Endodermal cell (in vitro differentiated cells): ENCODE measurements around the gene C9orf78. TPM values are rescaled to one million over a fixed set of nuclear protein-coding genes. Genes with fewer than 3 reads are reported as not detected.

Source experiments
- DNase-seq: peaks from one replicate; pipeline ENCODE4 v3.0.0-alpha.2; 2017
- H3K27ac ChIP-seq: 2 replicates; pipeline ENCODE4 v1.5.1; 2013; ENCODE audit warnings: mild to moderate bottlenecking, low read depth, low read length, moderate library complexity
- H3K27me3 ChIP-seq: 2 replicates; pipeline ENCODE4 v1.6.1; 2013; ENCODE audit warnings: mild to moderate bottlenecking, low read length, moderate library complexity; ENCODE audit not compliant: insufficient read depth, control insufficient read depth, poor library complexity, severe bottlenecking
- H3K36me3 ChIP-seq: 2 replicates; pipeline ENCODE4 v1.7.0; 2013; ENCODE audit warnings: mild to moderate bottlenecking, low read length, moderate library complexity; ENCODE audit not compliant: control insufficient read depth, insufficient read depth
- H3K4me1 ChIP-seq: one replicate; pipeline ENCODE4 v1.7.0; 2013; ENCODE audit warnings: low read length; ENCODE audit not compliant: control insufficient read depth, insufficient read depth
- H3K4me3 ChIP-seq: 2 replicates; pipeline ENCODE4 v1.5.1; 2013; ENCODE audit warnings: mild to moderate bottlenecking, low read length, moderate library complexity
- H3K9ac ChIP-seq: 2 replicates; pipeline ENCODE4 v1.6.1; 2013; ENCODE audit warnings: mild to moderate bottlenecking, low read length, moderate library complexity; ENCODE audit not compliant: poor library complexity, severe bottlenecking; ENCODE audit errors: extremely low read depth
- H3K9me3 ChIP-seq: 2 replicates; pipeline ENCODE4 v1.6.1; 2013; ENCODE audit warnings: mild to moderate bottlenecking, low read length, moderate library complexity; ENCODE audit not compliant: control insufficient read depth
- H3K27ac Mint-ChIP-seq: 2 replicates; pipeline ENCODE4 v1.8.0; 2020; ENCODE audit warnings: mixed read lengths
- H3K27me3 Mint-ChIP-seq: 2 replicates; pipeline ENCODE4 v1.8.0; 2021; ENCODE audit warnings: mild to moderate bottlenecking, mixed read lengths; ENCODE audit not compliant: insufficient read depth
- H3K36me3 Mint-ChIP-seq: 2 replicates; pipeline ENCODE4 v1.8.0; 2020; ENCODE audit warnings: low read depth, mixed read lengths
- H3K4me1 Mint-ChIP-seq: 2 replicates; pipeline ENCODE4 v1.8.0; 2020; ENCODE audit warnings: mixed read lengths
- H3K4me3 Mint-ChIP-seq: 2 replicates; pipeline ENCODE4 v1.8.0; 2020; ENCODE audit warnings: mild to moderate bottlenecking, moderate library complexity, mixed read lengths
- H3K9me3 Mint-ChIP-seq: 2 replicates; pipeline ENCODE4 v1.8.0; 2020; ENCODE audit warnings: mild to moderate bottlenecking, mixed read lengths
- WGBS, 2 experiments: methylation state at CpG; one replicate each; pipeline versions ENCODE4 v1.1.5 to v1.1.7; 2013; ENCODE audit warnings: missing lambda C conversion rate in 2 of 2, mixed read lengths in 1 of 2; ENCODE audit not compliant: insufficient coverage in 1 of 2, insufficient read length in 1 of 2; 5-methylcytosine and 5-hydroxymethylcytosine counted together
- total RNA-seq, 2 donors: library from RNA; stranded (reverse); fragmentation: NEBNext Ultra II Directional in 1 of 2; extraction: Animal tissue kit (Norgen Biotek cat#: 25700) in 1 of 2; gene quantifications; 2 replicates in 1 of 2; 3 replicates in 1 of 2; pipeline ENCODE4 v1.2.1, GENCODE V29; 2021
- TF ChIP-seq, protein P1 (sequence below): fragments of 200-600 bp; sonication (generic); conservative IDR thresholded peaks from 2 replicates; pipeline ENCODE4 v1.5.0; 2021; ENCODE audit warnings: antibody characterized with exemption, mild to moderate bottlenecking

Gene C9orf78
- total RNA-seq, 2 donors from 2014 or later = 29.9 to 34.1 TPM

- H3K4me3 Mint-ChIP-seq = no peak overlapping the region
- Histone ChIP-seq H3K36me3 (peaks cover 63% of the 10 kb centered on the region), H3K4me1 (no peaks in the 10 kb centered on the region), H3K27me3 (no peaks in the 10 kb centered on the region), H3K9ac (no peak overlapping the region), H3K9me3 (no peaks in the 10 kb centered on the region), H3K27ac (no peak overlapping the region), H3K4me3 (no peak overlapping the region)
- no peak overlapping the region for H3K27ac Mint-ChIP-seq
- H3K36me3 Mint-ChIP-seq = peaks cover 75% of the 10 kb centered on the region
- H3K27me3 Mint-ChIP-seq = no peaks in the 10 kb centered on the region
- no peak for DNase-seq
- no peaks in the 10 kb centered on the region for H3K9me3 Mint-ChIP-seq
- TF ChIP-seq, protein P1, sequence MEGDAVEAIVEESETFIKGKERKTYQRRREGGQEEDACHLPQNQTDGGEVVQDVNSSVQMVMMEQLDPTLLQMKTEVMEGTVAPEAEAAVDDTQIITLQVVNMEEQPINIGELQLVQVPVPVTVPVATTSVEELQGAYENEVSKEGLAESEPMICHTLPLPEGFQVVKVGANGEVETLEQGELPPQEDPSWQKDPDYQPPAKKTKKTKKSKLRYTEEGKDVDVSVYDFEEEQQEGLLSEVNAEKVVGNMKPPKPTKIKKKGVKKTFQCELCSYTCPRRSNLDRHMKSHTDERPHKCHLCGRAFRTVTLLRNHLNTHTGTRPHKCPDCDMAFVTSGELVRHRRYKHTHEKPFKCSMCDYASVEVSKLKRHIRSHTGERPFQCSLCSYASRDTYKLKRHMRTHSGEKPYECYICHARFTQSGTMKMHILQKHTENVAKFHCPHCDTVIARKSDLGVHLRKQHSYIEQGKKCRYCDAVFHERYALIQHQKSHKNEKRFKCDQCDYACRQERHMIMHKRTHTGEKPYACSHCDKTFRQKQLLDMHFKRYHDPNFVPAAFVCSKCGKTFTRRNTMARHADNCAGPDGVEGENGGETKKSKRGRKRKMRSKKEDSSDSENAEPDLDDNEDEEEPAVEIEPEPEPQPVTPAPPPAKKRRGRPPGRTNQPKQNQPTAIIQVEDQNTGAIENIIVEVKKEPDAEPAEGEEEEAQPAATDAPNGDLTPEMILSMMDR = no peak
- WGBS, 2 experiments = 92 to 96% methylated on average over 11 of the region's 11 CpGs
- H3K4me1 Mint-ChIP-seq = no peaks in the 10 kb centered on the region
These were observed 19.8 kb downstream of the C9orf78 start for GRCh38 chr9:129815278-129815677.

DNA sequence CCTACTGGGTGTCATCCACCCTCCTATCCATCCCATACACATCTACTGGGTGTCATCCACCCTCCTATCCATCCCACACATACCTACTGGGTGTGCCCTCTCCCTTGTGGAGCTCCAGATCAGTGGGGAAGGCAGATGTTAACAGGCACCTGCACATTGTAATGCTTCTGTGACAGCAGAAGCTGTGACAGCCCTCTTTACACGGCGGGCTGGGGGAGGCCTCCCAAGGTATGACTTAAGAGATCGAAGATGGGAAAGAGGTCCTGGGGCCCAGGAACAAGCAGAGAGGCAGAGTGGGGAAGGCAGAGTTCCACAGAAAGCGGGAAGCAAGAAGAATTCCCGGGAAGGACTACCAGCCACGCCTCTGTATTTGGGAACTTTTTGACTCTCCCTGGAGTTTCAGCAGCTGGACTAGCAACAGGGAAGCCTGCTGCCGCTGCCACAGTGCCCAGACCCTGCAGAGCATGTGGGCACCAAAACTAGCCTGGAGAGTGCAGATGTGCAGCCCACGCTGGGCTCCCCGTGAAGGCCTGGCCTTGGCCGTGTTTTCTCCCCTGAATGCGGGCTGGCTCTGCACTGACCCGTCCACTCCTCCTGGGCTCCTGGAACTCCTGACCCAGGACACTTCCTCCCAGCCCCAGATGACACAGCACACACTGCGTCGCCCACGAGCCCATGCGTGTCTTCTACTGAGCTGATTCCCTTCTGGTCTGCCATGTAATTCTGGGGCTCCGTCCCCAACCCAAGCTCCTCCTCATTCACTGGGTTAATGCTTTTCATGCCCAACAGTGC, 20.4 kb downstream of the C9orf78 start:
- DNase-seq = no peak
- Mint-ChIP-seq H3K36me3 (peaks cover 75% of the 10 kb centered on the region), H3K27me3 (peaks cover 2% of the 10 kb centered on the region), H3K4me3 (no peak overlapping the region), H3K27ac (no peak overlapping the region), H3K9me3 (no peaks in the 10 kb centered on the region), H3K4me1 (no peaks in the 10 kb centered on the region)
- 92 to 93% methylated on average over 12 to 17 of the region's 17 CpGs for WGBS, 2 experiments
- no peak overlapping the region for H3K9ac ChIP-seq
- no peaks in the 10 kb centered on the region for H3K27me3 ChIP-seq
- no peaks in the 10 kb centered on the region for H3K9me3 ChIP-seq
- TF ChIP-seq, protein P1 = no peak
- no peak overlapping the region for H3K4me3 ChIP-seq
- H3K27ac ChIP-seq = no peak overlapping the region
- H3K36me3 ChIP-seq = peaks cover 60% of the 10 kb centered on the region
- H3K4me1 ChIP-seq = no peaks in the 10 kb centered on the region

GRCh38 chr9:129813661-129814060, 21.4 kb downstream of the C9orf78 start:
- no peaks in the 10 kb centered on the region for H3K9me3 ChIP-seq
- no peak overlapping the region for H3K27ac Mint-ChIP-seq

More at GRCh38 chr9:129813661-129814060, 21.4 kb downstream of the C9orf78 start:
- TF ChIP-seq, protein P1 = no peak
- H3K27ac ChIP-seq = no peak overlapping the region
- H3K9ac ChIP-seq = no peak overlapping the region
- Mint-ChIP-seq H3K27me3 (peaks cover 2% of the 10 kb centered on the region), H3K4me3 (no peak overlapping the region), H3K4me1 (no peaks in the 10 kb centered on the region), H3K9me3 (no peaks in the 10 kb centered on the region), H3K36me3 (peaks cover 75% of the 10 kb centered on the region)
- no peak for DNase-seq
- H3K4me1 ChIP-seq = no peaks in the 10 kb centered on the region
- no peak overlapping the region for H3K4me3 ChIP-seq
- H3K27me3 ChIP-seq = no peaks in the 10 kb centered on the region
- peaks cover 63% of the 10 kb centered on the region for H3K36me3 ChIP-seq
- WGBS, 2 experiments = 91 to 92% methylated on average over 4 to 9 of the region's 9 CpGs
